Progenitor cell of endocrine pancreas (in vitro differentiated cells): ENCODE measurements around the gene CABP5. TPM values are rescaled to one million over a fixed set of nuclear protein-coding genes. Genes with fewer than 3 reads are reported as not detected.
"Not testable (repeated sequence)": the region's sequence is repeated elsewhere in the genome, so short reads cannot be mapped to it uniquely, and the experiment has no call there.

Source experiments
- DNase-seq: peaks from one replicate; pipeline ENCODE4 v3.0.0; 2021; ENCODE audit warnings: low spot score; ENCODE audit not compliant: unreplicated experiment
- H3K27ac Mint-ChIP-seq: 2 replicates; pipeline ENCODE4 v1.8.0; 2021; ENCODE audit warnings: mild to moderate bottlenecking, moderate library complexity, mixed read lengths
- H3K27me3 Mint-ChIP-seq: 2 replicates; pipeline ENCODE4 v1.8.0; 2021; ENCODE audit warnings: mixed read lengths
- H3K36me3 Mint-ChIP-seq: 2 replicates; pipeline ENCODE4 v1.8.0; 2022; ENCODE audit warnings: mixed read lengths; ENCODE audit not compliant: insufficient read depth
- H3K4me1 Mint-ChIP-seq: 2 replicates; pipeline ENCODE4 v1.8.0; 2021; ENCODE audit warnings: low read depth, mixed read lengths
- H3K4me3 Mint-ChIP-seq: 2 replicates; pipeline ENCODE4 v1.8.0; 2021; ENCODE audit warnings: low read depth, mild to moderate bottlenecking, moderate library complexity, mixed read lengths
- H3K9me3 Mint-ChIP-seq: 2 replicates; pipeline ENCODE4 v1.8.0; 2021; ENCODE audit warnings: low read depth, mixed read lengths
- CTCF ChIP-seq: fragments of 200-600 bp; sonication (generic); IDR thresholded peaks from one replicate; pipeline ENCODE4 v1.5.0; 2021; ENCODE audit warnings: antibody characterized with exemption, mild to moderate bottlenecking; ENCODE audit not compliant: unreplicated experiment
- long read RNA-seq: library from polyadenylated mRNA; unstranded; transcript quantifications from one replicate; pipeline ENCODE4 v2.0.0, GENCODE V29; 2020
- total RNA-seq: library from RNA; stranded (reverse); gene quantifications from 2 replicates; pipeline ENCODE4 v1.2.1, GENCODE V29; 2021

CABP5 gene
- not detected in 2 replicates for total RNA-seq
- long read RNA-seq, result 0 reads

- H3K36me3 Mint-ChIP-seq, result no peaks in the 10 kb centered on the region
- DNase-seq, result no peak
- H3K4me3 Mint-ChIP-seq, result no peak within 1 kb of the TSS
- H3K4me1 Mint-ChIP-seq, result no peaks in the 10 kb centered on the region
- H3K27ac Mint-ChIP-seq, result no peak within 1 kb of the TSS
- no peaks in the 10 kb centered on the region for H3K9me3 Mint-ChIP-seq
- TF ChIP-seq CTCF, result no peak
- peaks cover 42% of the 10 kb centered on the region for H3K27me3 Mint-ChIP-seq
These were observed at the start of gene CABP5 for GRCh38 chr19:48043675-48044258. Gene CABP5, minus strand, starts transcription at chr19:48044079. Its CDS starts 157 bp downstream, at chr19:48043922.

- H3K9me3 Mint-ChIP-seq, DNase-seq, H3K4me3 Mint-ChIP-seq, H3K36me3 Mint-ChIP-seq, H3K4me1 Mint-ChIP-seq: not testable (repeated sequence)
- Mint-ChIP-seq H3K27me3 (peaks cover 23% of the 10 kb centered on the region), H3K27ac (peak overlapping the region; percentile 9)
These were observed 47.3 kb upstream of the CABP5 start for GRCh38 chr19:48091111-48091718.

- H3K36me3 Mint-ChIP-seq, result no peaks in the 10 kb centered on the region
- H3K4me3 Mint-ChIP-seq, result no peak overlapping the region
- no peaks in the 10 kb centered on the region for H3K4me1 Mint-ChIP-seq
- no peak overlapping the region for H3K27ac Mint-ChIP-seq
- H3K27me3 Mint-ChIP-seq, result peaks cover 18% of the 10 kb centered on the region
- DNase-seq, result no peak
- peaks cover 2% of the 10 kb centered on the region for H3K9me3 Mint-ChIP-seq
- no peak for TF ChIP-seq CTCF
These were observed 46.5 kb upstream of the CABP5 start for GRCh38 chr19:48090281-48090802.

- H3K4me3 Mint-ChIP-seq, H3K4me1 Mint-ChIP-seq, H3K36me3 Mint-ChIP-seq, H3K9me3 Mint-ChIP-seq, H3K27ac Mint-ChIP-seq, DNase-seq: not testable (repeated sequence)
- peaks cover 13% of the 10 kb centered on the region for H3K27me3 Mint-ChIP-seq
These were observed 45.1 kb upstream of the CABP5 start for GRCh38 chr19:48088991-48089390.

- TF ChIP-seq CTCF, result peak; percentile 13
- Mint-ChIP-seq H3K27ac (no peak overlapping the region), H3K36me3 (no peaks in the 10 kb centered on the region), H3K4me1 (no peaks in the 10 kb centered on the region), H3K9me3 (peaks cover 2% of the 10 kb centered on the region), H3K27me3 (peaks cover 6% of the 10 kb centered on the region), H3K4me3 (no peak overlapping the region)
- no peak for DNase-seq
These were observed 42.3 kb upstream of the CABP5 start for GRCh38 chr19:48085904-48086864.

- Mint-ChIP-seq H3K4me3 (no peak overlapping the region), H3K27me3 (peaks cover 3% of the 10 kb centered on the region), H3K27ac (no peak overlapping the region), H3K36me3 (no peaks in the 10 kb centered on the region), H3K4me1 (no peaks in the 10 kb centered on the region), H3K9me3 (peaks cover under 1% of the 10 kb centered on the region)
- DNase-seq, result no peak
- no peak for TF ChIP-seq CTCF
These were observed 41.2 kb upstream of the CABP5 start for GRCh38 chr19:48085076-48085475.
